ENCODE data around the gene HOXB2. TPM values are rescaled to one million over a fixed set of nuclear protein-coding genes. Genes with fewer than 3 reads are reported as not detected.
A peak's percentile ranks its signal among the peaks of the same experiment; 100 is the strongest.

Gene HOXB2
- total RNA-seq, 1 donor from 2014 or later: 15.2 TPM

GRCh38 chr17:48577330-48577945 lies 32.5 kb upstream of the HOXB2 start:
- no peak for TF ChIP-seq CTCF (IDR thresholded peaks at IDR 0.05; ENCODE audit: insufficient read depth, low read length, poor library complexity, severe bottlenecking)
- peak overlapping the region; percentile 68 for H3K4me3 ChIP-seq (ENCODE audit: low read depth, low read length)
- peaks cover 3% of the 10 kb centered on the region for H3K36me3 ChIP-seq (ENCODE audit: control insufficient read depth, insufficient read depth, low read length)
- DNase-seq (ENCODE audit: low read depth): peak; percentile 84
- H3K27me3 ChIP-seq (ENCODE audit: control insufficient read depth, insufficient read depth, low read length): no peaks in the 10 kb centered on the region

- H3K27me3 ChIP-seq (ENCODE audit: control insufficient read depth, insufficient read depth, low read length): no peaks in the 10 kb centered on the region
Observed at GRCh38 chr17:48576479-48577309, 31.8 kb upstream of the HOXB2 start.

GRCh38 chr17:48575673-48576478 lies 31.0 kb upstream of the HOXB2 start:
- Histone ChIP-seq H3K36me3 (ENCODE audit: control insufficient read depth, insufficient read depth, low read length) (peaks cover 3% of the 10 kb centered on the region), H3K4me3 (ENCODE audit: low read depth, low read length) (peak overlapping the region; percentile 68), H3K27me3 (ENCODE audit: control insufficient read depth, insufficient read depth, low read length) (no peaks in the 10 kb centered on the region)
- TF ChIP-seq CTCF (IDR thresholded peaks at IDR 0.05; ENCODE audit: insufficient read depth, low read length, poor library complexity, severe bottlenecking): no peak
- DNase-seq (ENCODE audit: low read depth): no peak

More at GRCh38 chr17:48576479-48577309, 31.8 kb upstream of the HOXB2 start:
- no peak for DNase-seq (ENCODE audit: low read depth)
- TF ChIP-seq CTCF (IDR thresholded peaks at IDR 0.05; ENCODE audit: insufficient read depth, low read length, poor library complexity, severe bottlenecking): no peak
- Histone ChIP-seq H3K36me3 (ENCODE audit: control insufficient read depth, insufficient read depth, low read length) (peaks cover 3% of the 10 kb centered on the region), H3K4me3 (ENCODE audit: low read depth, low read length) (peak overlapping the region; percentile 68)

- H3K36me3 ChIP-seq (ENCODE audit: control insufficient read depth, insufficient read depth, low read length): peaks cover 3% of the 10 kb centered on the region
- H3K27me3 ChIP-seq (ENCODE audit: control insufficient read depth, insufficient read depth, low read length): no peaks in the 10 kb centered on the region
- no peak for TF ChIP-seq CTCF (IDR thresholded peaks at IDR 0.05; ENCODE audit: insufficient read depth, low read length, poor library complexity, severe bottlenecking)
- DNase-seq (ENCODE audit: low read depth): no peak
- H3K4me3 ChIP-seq (ENCODE audit: low read depth, low read length): peak overlapping the region; percentile 27
Observed at GRCh38 chr17:48575066-48575582, 30.2 kb upstream of the HOXB2 start.

GRCh38 chr17:48574505-48575065 lies 29.7 kb upstream of the HOXB2 start:
- DNase-seq (ENCODE audit: low read depth): no peak
- Histone ChIP-seq H3K4me3 (ENCODE audit: low read depth, low read length) (peak overlapping the region; percentile 27), H3K36me3 (ENCODE audit: control insufficient read depth, insufficient read depth, low read length) (peaks cover 3% of the 10 kb centered on the region), H3K27me3 (ENCODE audit: control insufficient read depth, insufficient read depth, low read length) (no peaks in the 10 kb centered on the region)
- no peak for TF ChIP-seq CTCF (IDR thresholded peaks at IDR 0.05; ENCODE audit: insufficient read depth, low read length, poor library complexity, severe bottlenecking)

Measured in kidney epithelial cell (primary cell).